ENCODE measurements around the gene ZMYM2.

The ZMYM2 gene

DNA sequence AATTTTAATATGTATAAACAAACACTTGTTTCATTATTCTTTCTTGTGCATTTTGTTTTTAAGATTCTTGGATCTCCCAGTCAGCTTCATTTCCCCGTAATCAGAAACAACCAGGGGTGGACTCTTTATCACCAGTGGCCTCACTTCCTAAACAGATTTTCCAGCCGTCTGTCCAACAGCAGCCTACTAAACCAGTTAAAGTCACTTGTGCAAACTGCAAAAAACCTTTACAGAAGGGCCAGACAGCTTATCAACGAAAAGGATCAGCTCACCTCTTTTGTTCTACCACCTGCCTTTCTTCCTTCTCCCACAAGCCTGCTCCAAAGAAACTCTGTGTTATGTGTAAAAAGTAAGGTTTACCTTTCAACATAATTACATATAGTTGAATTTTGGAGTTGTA lies 44.3 kb downstream of the ZMYM2 start:
- H3K36me3 ChIP-seq (ENCODE audit: control insufficient read depth, insufficient read depth, low read length): peaks cover 7% of the 10 kb centered on the region
- H3K4me3 ChIP-seq (replicated peaks; ENCODE audit: low read depth, low read length): no peak overlapping the region
- no peaks in the 10 kb centered on the region for H3K27me3 ChIP-seq (replicated peaks; ENCODE audit: control insufficient read depth, insufficient read depth, low read length)
- no peak for DNase-seq (ENCODE audit: extremely low read depth, insufficient read length)
- TF ChIP-seq CTCF (IDR thresholded peaks at IDR 0.05; ENCODE audit: insufficient read depth, low read length, poor library complexity, severe bottlenecking): no peak

DNA sequence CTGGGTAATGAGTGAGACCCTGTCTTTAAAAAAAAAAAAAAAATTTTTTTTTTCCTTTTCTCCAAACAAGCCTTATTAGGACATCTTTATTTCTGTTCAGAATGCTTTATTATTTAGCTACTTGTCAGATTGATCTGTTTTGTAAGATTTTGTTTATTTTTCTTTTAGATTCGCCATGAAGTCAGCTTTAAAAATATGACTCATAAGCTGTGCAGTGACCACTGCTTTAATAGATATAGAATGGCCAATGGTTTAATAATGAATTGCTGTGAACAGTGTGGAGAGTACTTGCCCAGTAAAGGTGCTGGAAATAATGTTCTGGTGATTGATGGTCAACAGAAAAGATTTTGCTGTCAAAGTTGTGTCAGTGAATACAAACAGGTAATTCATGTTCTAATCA lies 47.7 kb downstream of the ZMYM2 start:
- Histone ChIP-seq H3K4me3 (replicated peaks; ENCODE audit: low read depth, low read length) (no peak overlapping the region), H3K36me3 (ENCODE audit: control insufficient read depth, insufficient read depth, low read length) (peaks cover 6% of the 10 kb centered on the region)
- no peak for TF ChIP-seq CTCF (IDR thresholded peaks at IDR 0.05; ENCODE audit: insufficient read depth, low read length, poor library complexity, severe bottlenecking)

GRCh38 chr13:20015763-20016162 lies 57.2 kb downstream of the ZMYM2 start:
- Histone ChIP-seq H3K4me3 (replicated peaks; ENCODE audit: low read depth, low read length) (no peak overlapping the region), H3K36me3 (ENCODE audit: control insufficient read depth, insufficient read depth, low read length) (no peaks in the 10 kb centered on the region)

More for the DNA sequence above, 47.7 kb downstream of the ZMYM2 start:
- no peaks in the 10 kb centered on the region for H3K27me3 ChIP-seq (replicated peaks; ENCODE audit: control insufficient read depth, insufficient read depth, low read length)
- no peak for DNase-seq (ENCODE audit: extremely low read depth, insufficient read length)

GRCh38 chr13:20016649-20017364 lies 58.3 kb downstream of the ZMYM2 start:
- no peak for DNase-seq (ENCODE audit: extremely low read depth, insufficient read length)
- Histone ChIP-seq H3K36me3 (ENCODE audit: control insufficient read depth, insufficient read depth, low read length) (no peaks in the 10 kb centered on the region), H3K4me3 (replicated peaks; ENCODE audit: low read depth, low read length) (no peak overlapping the region), H3K27me3 (replicated peaks; ENCODE audit: control insufficient read depth, insufficient read depth, low read length) (no peaks in the 10 kb centered on the region)
- no peak for TF ChIP-seq CTCF (IDR thresholded peaks at IDR 0.05; ENCODE audit: insufficient read depth, low read length, poor library complexity, severe bottlenecking)

More at GRCh38 chr13:20015763-20016162, 57.2 kb downstream of the ZMYM2 start:
- TF ChIP-seq CTCF (IDR thresholded peaks at IDR 0.05; ENCODE audit: insufficient read depth, low read length, poor library complexity, severe bottlenecking): no peak
- no peaks in the 10 kb centered on the region for H3K27me3 ChIP-seq (replicated peaks; ENCODE audit: control insufficient read depth, insufficient read depth, low read length)
- DNase-seq (ENCODE audit: extremely low read depth, insufficient read length): no peak

- TF ChIP-seq CTCF (IDR thresholded peaks at IDR 0.05; ENCODE audit: insufficient read depth, low read length, poor library complexity, severe bottlenecking): no peak
- H3K4me3 ChIP-seq (replicated peaks; ENCODE audit: low read depth, low read length): no peak overlapping the region
- no peaks in the 10 kb centered on the region for H3K27me3 ChIP-seq (replicated peaks; ENCODE audit: control insufficient read depth, insufficient read depth, low read length)
- no peaks in the 10 kb centered on the region; the same call in 1 of the 2 replicates for H3K36me3 ChIP-seq (ENCODE audit: control insufficient read depth, insufficient read depth, low read length)
- no peak for DNase-seq (ENCODE audit: extremely low read depth, insufficient read length)
Measured at GRCh38 chr13:20017365-20017711, 58.8 kb downstream of the ZMYM2 start.

DNA sequence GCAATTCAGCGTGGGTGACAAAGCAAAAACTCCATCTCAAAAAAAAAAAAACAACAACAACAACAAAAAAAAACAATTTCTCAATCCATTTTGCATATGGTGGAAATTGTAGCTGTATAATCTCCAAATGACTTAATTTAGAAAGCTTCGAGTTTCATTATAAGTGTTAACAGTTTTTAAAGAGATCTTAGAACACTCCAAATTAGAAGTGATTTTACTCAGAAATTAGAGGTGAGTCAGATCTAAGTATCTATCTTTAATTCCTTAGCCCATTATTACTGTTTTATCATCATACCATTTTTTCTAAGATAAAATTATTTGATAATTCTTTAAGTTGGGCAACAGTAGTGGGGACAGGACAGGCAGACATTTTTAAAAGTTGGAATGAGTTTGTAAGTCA lies 60.5 kb downstream of the ZMYM2 start:
- Histone ChIP-seq H3K36me3 (ENCODE audit: control insufficient read depth, insufficient read depth, low read length) (no peaks in the 10 kb centered on the region; the same call in 1 of the 2 replicates), H3K27me3 (replicated peaks; ENCODE audit: control insufficient read depth, insufficient read depth, low read length) (no peaks in the 10 kb centered on the region), H3K4me3 (replicated peaks; ENCODE audit: low read depth, low read length) (no peak overlapping the region)
- no peak for TF ChIP-seq CTCF (IDR thresholded peaks at IDR 0.05; ENCODE audit: insufficient read depth, low read length, poor library complexity, severe bottlenecking)
- peak; percentile 36 for DNase-seq (ENCODE audit: extremely low read depth, insufficient read length)
